ENCODE data around the gene DNAJC17. TPM values are rescaled to one million over a fixed set of nuclear protein-coding genes. Genes with fewer than 3 reads are reported as not detected.

The DNAJC17 gene
- total and polyA plus RNA-seq, 4 donors: 10.0 to 32.5 (median 19.9) TPM

- Histone ChIP-seq H3K27me3 (ENCODE audit: control insufficient read depth in 4 of 4, insufficient read depth in 4 of 4, low read length in 3 of 4) (no peaks in the 10 kb centered on the region), H3K4me3 (ENCODE audit: low read depth in 1 of 3, low read length in 3 of 3) (no peak overlapping the region), H3K9ac (ENCODE audit: low read depth in 1 of 2, low read length in 2 of 2) (no peak overlapping the region), H3K9me3 (ENCODE audit: control insufficient read depth in 4 of 4, low read length in 3 of 4) (no peaks in the 10 kb centered on the region), H3K27ac (ENCODE audit: low read depth in 1 of 2, low read length in 2 of 2) (no peak overlapping the region), H3K4me1 (ENCODE audit: control insufficient read depth in 4 of 4, insufficient read depth in 4 of 4, low read length in 3 of 4) (peaks cover 4 to 7% (median 7%) of the 10 kb centered on the region in 4 donors), H3K36me3 (ENCODE audit: control insufficient read depth in 4 of 4, insufficient read depth in 3 of 4, low read depth in 1 of 4, low read length in 3 of 4) (peaks cover 5 to 69% (median 54%) of the 10 kb centered on the region in 4 donors)
- 83% methylated on average over 2 of the region's 2 CpGs for WGBS
- TF ChIP-seq HNF4A (conservative IDR thresholded peaks at IDR 0.05) (no peak), FOXA1 (IDR thresholded peaks at IDR 0.05) (no peak), EGR1 (IDR thresholded peaks at IDR 0.05; ENCODE audit: low read depth in 2 of 2) (no peak), RXRA (IDR thresholded peaks at IDR 0.05) (no peak), CTCF (IDR thresholded peaks at IDR 0.05; ENCODE audit: low read depth, low read length, missing input control) (no peak), YY1 (IDR thresholded peaks at IDR 0.05) (no peak), JUND (IDR thresholded peaks at IDR 0.05) (no peak), HNF4G (IDR thresholded peaks at IDR 0.05) (no peak), NR2F2 (IDR thresholded peaks at IDR 0.05) (no peak), GABPA (IDR thresholded peaks at IDR 0.05 in 1 of 2, conservative IDR thresholded peaks at IDR 0.05 in 1 of 2) (no peak)
- TF ChIP-seq, protein P1, sequence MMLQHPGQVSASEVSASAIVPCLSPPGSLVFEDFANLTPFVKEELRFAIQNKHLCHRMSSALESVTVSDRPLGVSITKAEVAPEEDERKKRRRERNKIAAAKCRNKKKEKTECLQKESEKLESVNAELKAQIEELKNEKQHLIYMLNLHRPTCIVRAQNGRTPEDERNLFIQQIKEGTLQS (IDR thresholded peaks at IDR 0.05): no peak
- no peak for DNase-seq (ENCODE audit: low spot score)
Measured at GRCh38 chr15:40739047-40739446, 68.2 kb downstream of the DNAJC17 start.

GRCh38 chr15:40737048-40737447 is 70.2 kb downstream of the DNAJC17 start:
- H3K9me3 ChIP-seq (ENCODE audit: control insufficient read depth in 4 of 4, low read length in 3 of 4): no peaks in the 10 kb centered on the region
- TF ChIP-seq TAF1 (conservative IDR thresholded peaks at IDR 0.05) (no peak), HNF4G (IDR thresholded peaks at IDR 0.05) (no peak)
- H3K9ac ChIP-seq (ENCODE audit: low read depth in 1 of 2, low read length in 2 of 2): no peak overlapping the region
- peaks cover 7 to 59% (median 48%) of the 10 kb centered on the region in 4 donors for H3K36me3 ChIP-seq (ENCODE audit: control insufficient read depth in 4 of 4, insufficient read depth in 3 of 4, low read depth in 1 of 4, low read length in 3 of 4)
- no peak overlapping the region for H3K27ac ChIP-seq (ENCODE audit: low read depth in 1 of 2, low read length in 2 of 2)
- no peak for DNase-seq (ENCODE audit: low spot score)
- no peaks in the 10 kb centered on the region for H3K4me1 ChIP-seq (ENCODE audit: control insufficient read depth in 4 of 4, insufficient read depth in 4 of 4, low read length in 3 of 4)
- H3K27me3 ChIP-seq (ENCODE audit: control insufficient read depth in 4 of 4, insufficient read depth in 4 of 4, low read length in 3 of 4): no peaks in the 10 kb centered on the region
- H3K4me3 ChIP-seq (ENCODE audit: low read depth in 1 of 3, low read length in 3 of 3): no peak overlapping the region
- WGBS: 93% methylated on average over 3 of the region's 3 CpGs

DNA sequence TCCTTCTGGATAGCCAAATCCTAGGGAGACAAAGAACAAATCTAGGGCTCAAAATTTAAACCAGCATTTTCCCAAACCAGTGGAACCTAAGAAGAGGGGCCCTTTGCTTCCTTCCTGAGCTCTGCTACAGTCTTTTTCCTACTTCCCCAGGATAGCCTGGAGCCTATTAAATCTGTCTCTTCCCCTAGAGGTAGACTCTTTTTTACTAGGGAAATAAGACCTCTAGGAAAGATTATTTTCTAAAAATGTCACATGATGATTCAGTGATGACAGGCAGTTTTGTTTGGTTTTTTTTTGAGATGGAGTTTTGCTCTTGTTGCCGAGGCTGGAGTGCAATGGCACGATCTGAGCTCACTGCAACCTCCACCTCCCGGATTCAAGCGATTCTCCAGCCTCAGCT is 70.7 kb downstream of the DNAJC17 start:
- H3K9ac ChIP-seq (ENCODE audit: low read depth in 1 of 2, low read length in 2 of 2): no peak overlapping the region
- TF ChIP-seq RAD21 (IDR thresholded peaks at IDR 0.05): no peak
- WGBS: 97% methylated on average over 4 of the region's 4 CpGs
- no peaks in the 10 kb centered on the region for H3K27me3 ChIP-seq (ENCODE audit: control insufficient read depth in 4 of 4, insufficient read depth in 4 of 4, low read length in 3 of 4)
- no peaks in the 10 kb centered on the region for H3K9me3 ChIP-seq (ENCODE audit: control insufficient read depth in 4 of 4, low read length in 3 of 4)
- H3K4me1 ChIP-seq (ENCODE audit: control insufficient read depth in 4 of 4, insufficient read depth in 4 of 4, low read length in 3 of 4): no peaks in the 10 kb centered on the region
- no peak for DNase-seq (ENCODE audit: low spot score)
- H3K4me3 ChIP-seq (ENCODE audit: low read depth in 1 of 3, low read length in 3 of 3): no peak overlapping the region
- peaks cover 7 to 59% (median 48%) of the 10 kb centered on the region in 4 donors for H3K36me3 ChIP-seq (ENCODE audit: control insufficient read depth in 4 of 4, insufficient read depth in 3 of 4, low read depth in 1 of 4, low read length in 3 of 4)
- H3K27ac ChIP-seq (ENCODE audit: low read depth in 1 of 2, low read length in 2 of 2): no peak overlapping the region

DNA sequence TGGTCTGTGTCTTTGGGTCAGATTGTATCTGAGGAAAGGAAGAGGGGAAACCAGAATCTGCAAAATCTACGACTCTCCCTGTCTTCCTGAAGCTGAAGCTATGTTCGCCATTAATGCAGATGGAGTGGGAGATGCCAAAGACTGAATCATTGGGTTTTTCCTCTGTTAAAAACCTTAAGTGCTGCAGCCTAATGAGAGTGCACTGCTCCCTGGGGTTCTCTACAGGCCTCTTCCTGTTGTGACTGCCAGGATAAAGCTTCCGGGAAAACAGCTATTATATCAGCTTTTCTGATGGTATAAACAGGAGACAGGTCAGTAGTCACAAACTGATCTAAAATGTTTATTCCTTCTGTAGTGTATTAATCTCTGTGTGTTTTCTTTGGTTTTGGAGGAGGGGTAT is 76.2 kb downstream of the DNAJC17 start:
- no peak for DNase-seq (ENCODE audit: low spot score)
- peaks cover 2 to 20% (median 9%) of the 10 kb centered on the region in 4 donors for H3K36me3 ChIP-seq (ENCODE audit: control insufficient read depth in 4 of 4, insufficient read depth in 3 of 4, low read depth in 1 of 4, low read length in 3 of 4)
- no peaks in the 10 kb centered on the region for H3K9me3 ChIP-seq (ENCODE audit: control insufficient read depth in 4 of 4, low read length in 3 of 4)
- H3K9ac ChIP-seq (ENCODE audit: low read depth in 1 of 2, low read length in 2 of 2): no peak overlapping the region
- no peak overlapping the region for H3K4me3 ChIP-seq (ENCODE audit: low read depth in 1 of 3, low read length in 3 of 3)
- H3K4me1 ChIP-seq (ENCODE audit: control insufficient read depth in 4 of 4, insufficient read depth in 4 of 4, low read length in 3 of 4): no peaks in the 10 kb centered on the region
- H3K27me3 ChIP-seq (ENCODE audit: control insufficient read depth in 4 of 4, insufficient read depth in 4 of 4, low read length in 3 of 4): no peaks in the 10 kb centered on the region
- no peak overlapping the region for H3K27ac ChIP-seq (ENCODE audit: low read depth in 1 of 2, low read length in 2 of 2)
- WGBS: 82% methylated on average over 3 of the region's 3 CpGs
- TF ChIP-seq ZBTB33 (IDR thresholded peaks at IDR 0.05): no peak
- TF ChIP-seq JUND (IDR thresholded peaks at IDR 0.05): no peak
- TF ChIP-seq, protein P1 (IDR thresholded peaks at IDR 0.05): no peak
- TF ChIP-seq, protein P2, sequence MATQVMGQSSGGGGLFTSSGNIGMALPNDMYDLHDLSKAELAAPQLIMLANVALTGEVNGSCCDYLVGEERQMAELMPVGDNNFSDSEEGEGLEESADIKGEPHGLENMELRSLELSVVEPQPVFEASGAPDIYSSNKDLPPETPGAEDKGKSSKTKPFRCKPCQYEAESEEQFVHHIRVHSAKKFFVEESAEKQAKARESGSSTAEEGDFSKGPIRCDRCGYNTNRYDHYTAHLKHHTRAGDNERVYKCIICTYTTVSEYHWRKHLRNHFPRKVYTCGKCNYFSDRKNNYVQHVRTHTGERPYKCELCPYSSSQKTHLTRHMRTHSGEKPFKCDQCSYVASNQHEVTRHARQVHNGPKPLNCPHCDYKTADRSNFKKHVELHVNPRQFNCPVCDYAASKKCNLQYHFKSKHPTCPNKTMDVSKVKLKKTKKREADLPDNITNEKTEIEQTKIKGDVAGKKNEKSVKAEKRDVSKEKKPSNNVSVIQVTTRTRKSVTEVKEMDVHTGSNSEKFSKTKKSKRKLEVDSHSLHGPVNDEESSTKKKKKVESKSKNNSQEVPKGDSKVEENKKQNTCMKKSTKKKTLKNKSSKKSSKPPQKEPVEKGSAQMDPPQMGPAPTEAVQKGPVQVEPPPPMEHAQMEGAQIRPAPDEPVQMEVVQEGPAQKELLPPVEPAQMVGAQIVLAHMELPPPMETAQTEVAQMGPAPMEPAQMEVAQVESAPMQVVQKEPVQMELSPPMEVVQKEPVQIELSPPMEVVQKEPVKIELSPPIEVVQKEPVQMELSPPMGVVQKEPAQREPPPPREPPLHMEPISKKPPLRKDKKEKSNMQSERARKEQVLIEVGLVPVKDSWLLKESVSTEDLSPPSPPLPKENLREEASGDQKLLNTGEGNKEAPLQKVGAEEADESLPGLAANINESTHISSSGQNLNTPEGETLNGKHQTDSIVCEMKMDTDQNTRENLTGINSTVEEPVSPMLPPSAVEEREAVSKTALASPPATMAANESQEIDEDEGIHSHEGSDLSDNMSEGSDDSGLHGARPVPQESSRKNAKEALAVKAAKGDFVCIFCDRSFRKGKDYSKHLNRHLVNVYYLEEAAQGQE (IDR thresholded peaks at IDR 0.05): no peak
- TF ChIP-seq RXRA (IDR thresholded peaks at IDR 0.05): no peak
- TF ChIP-seq RAD21 (IDR thresholded peaks at IDR 0.05): no peak

Measured in liver (tissue), 9 donors.